Stimulated activated naive CD4-positive, alpha-beta T cell treated with Interleukin-2 at 50 U/mL for 16 hours (primary cell): ENCODE results near the gene ACVR2B.
A peak's percentile ranks its signal among the peaks of the same experiment; 100 is the strongest.

Experiments
- DNase-seq: peaks from one replicate; lab custom pipeline; 2025; lab: John Stamatoyannopoulos, UW

The ACVR2B gene

GRCh38 chr3:38458796-38459498 lies 5.3 kb downstream of the ACVR2B start:
- no peak for DNase-seq

GRCh38 chr3:38459499-38460048 lies 5.9 kb downstream of the ACVR2B start:
- no peak for DNase-seq

GRCh38 chr3:38460377-38461270 lies 6.9 kb downstream of the ACVR2B start:
- DNase-seq = no peak

- DNase-seq = no peak
Measured at GRCh38 chr3:38465588-38466154, 12.0 kb downstream of the ACVR2B start.

GRCh38 chr3:38468765-38469164 lies 15.1 kb downstream of the ACVR2B start:
- no peak for DNase-seq

- no peak for DNase-seq
Measured at GRCh38 chr3:38469852-38470251, 16.2 kb downstream of the ACVR2B start.

- no peak for DNase-seq
Measured at GRCh38 chr3:38471260-38471857, 17.7 kb downstream of the ACVR2B start.

- DNase-seq = no peak
Measured at GRCh38 chr3:38472342-38472741, 18.7 kb downstream of the ACVR2B start.

- DNase-seq = no peak
Measured at GRCh38 chr3:38473229-38473628, 19.5 kb downstream of the ACVR2B start.

- DNase-seq = no peak
Measured at GRCh38 chr3:38474928-38475605, 21.4 kb downstream of the ACVR2B start.

GRCh38 chr3:38475716-38476115 lies 22.0 kb downstream of the ACVR2B start:
- DNase-seq = no peak

GRCh38 chr3:38476157-38476756 lies 22.6 kb downstream of the ACVR2B start:
- DNase-seq = no peak

GRCh38 chr3:38477057-38477820 lies 23.5 kb downstream of the ACVR2B start:
- no peak for DNase-seq

GRCh38 chr3:38477839-38478450 lies 24.3 kb downstream of the ACVR2B start:
- DNase-seq = no peak

- no peak for DNase-seq
Measured at GRCh38 chr3:38478901-38479300, 25.2 kb downstream of the ACVR2B start.

GRCh38 chr3:38479431-38480092 lies 25.9 kb downstream of the ACVR2B start:
- peak; percentile 16 for DNase-seq

GRCh38 chr3:38480093-38480445 lies 26.4 kb downstream of the ACVR2B start:
- DNase-seq = no peak

- no peak for DNase-seq
Measured at GRCh38 chr3:38480930-38481329, 27.2 kb downstream of the ACVR2B start.

- DNase-seq = no peak
Measured at GRCh38 chr3:38482951-38483350, 29.3 kb downstream of the ACVR2B start.

GRCh38 chr3:38487323-38487722 lies 33.6 kb downstream of the ACVR2B start:
- DNase-seq = no peak
